CD4-positive, alpha-beta T cell (primary cell): ENCODE data around the gene RBM7. TPM values are rescaled to one million over a fixed set of nuclear protein-coding genes. Genes with fewer than 3 reads are reported as not detected.

ENCODE experiments used
- ATAC-seq: fragments of 200-7000 bp; cut with Tn5 transposase; one replicate; pipeline ENCODE4 v1.10.0; 2022; ENCODE audit warnings: mild to moderate bottlenecking; ENCODE audit not compliant: poor library complexity
- CTCF ChIA-PET: fragments of 350-600 bp; sonication (Branson Sonifier 250); formaldehyde crosslinking; loops from one replicate; lab custom pipeline; 2021; ENCODE audit warnings: antibody characterized with exemption, inconsistent platforms; lab: Charles Lee
- POLR2A ChIA-PET: fragments of 350-600 bp; sonication (Branson Sonifier 250); formaldehyde crosslinking; loops from one replicate; lab custom pipeline; 2021; ENCODE audit warnings: antibody characterized with exemption, inconsistent platforms; lab: Charles Lee
- DNase-seq, 14 experiments: peaks; one replicate each; pipeline ENCODE4 v3.0.0-alpha.2; 2013 to 2020; ENCODE audit warnings: mixed read lengths in 2 of 14
- H3K27ac ChIP-seq, 2 donors: one replicate each; pipeline versions ENCODE4 v1.5.1 to v1.7.0; 2013; ENCODE audit warnings: low read length in 2 of 2, low read depth in 1 of 2, mild to moderate bottlenecking in 1 of 2
- H3K27me3 ChIP-seq, 2 experiments: 1 replicate in 1 of 2; 2 replicates in 1 of 2; pipeline versions ENCODE4 v1.6.1 to v1.7.0; 2013; ENCODE audit warnings: low read length in 2 of 2, control low read depth in 1 of 2, mild to moderate bottlenecking in 1 of 2, moderate library complexity in 1 of 2; ENCODE audit not compliant: insufficient read depth in 2 of 2, control insufficient read depth in 1 of 2
- H3K36me3 ChIP-seq: one replicate; pipeline ENCODE4 v1.6.1; 2013; ENCODE audit warnings: low read length, control low read depth; ENCODE audit not compliant: insufficient read depth
- H3K4me1 ChIP-seq: one replicate; pipeline ENCODE4 v1.6.1; 2013; ENCODE audit warnings: low read length, control low read depth; ENCODE audit not compliant: insufficient read depth
- H3K4me3 ChIP-seq: one replicate; pipeline ENCODE4 v1.5.1; 2013; ENCODE audit warnings: mild to moderate bottlenecking, low read length, moderate library complexity
- H3K9me3 ChIP-seq, 2 experiments: 1 replicate in 1 of 2; 2 replicates in 1 of 2; pipeline versions ENCODE4 v1.6.1 to v1.7.0; 2013; ENCODE audit warnings: low read length in 2 of 2, mild to moderate bottlenecking in 2 of 2, control low read depth in 1 of 2, moderate library complexity in 1 of 2; ENCODE audit not compliant: control insufficient read depth in 1 of 2, insufficient read depth in 1 of 2
- H3K27ac Mint-ChIP-seq: one replicate; pipeline ENCODE4 v1.8.0; 2020; ENCODE audit warnings: mixed read lengths
- H3K27me3 Mint-ChIP-seq: one replicate; pipeline ENCODE4 v1.8.0; 2021; ENCODE audit warnings: mixed read lengths
- H3K36me3 Mint-ChIP-seq: one replicate; pipeline ENCODE4 v1.8.0; 2021; ENCODE audit warnings: low read depth, mixed read lengths
- H3K4me1 Mint-ChIP-seq: one replicate; pipeline ENCODE4 v1.8.0; 2021; ENCODE audit warnings: low read depth, mixed read lengths
- H3K4me3 Mint-ChIP-seq: one replicate; pipeline ENCODE4 v1.8.0; 2020; ENCODE audit warnings: mild to moderate bottlenecking, mixed read lengths
- H3K9me3 Mint-ChIP-seq: one replicate; pipeline ENCODE4 v1.8.0; 2020; ENCODE audit warnings: mixed read lengths
- intact Hi-C, 2 experiments: fragments of 100-400 bp; cut with DNase I in 1 of 2; cut with micrococcal nuclease in 1 of 2; formaldehyde crosslinking; loops; one replicate each; pipeline versions ENCODE4 v1.15.1 to v1.9.0; 2023 to 2025; cut with DNase I, micrococcal nuclease
- total RNA-seq, 174 experiments: library from RNA in 2 of 174; stranded (reverse) in 2 of 174; gene quantifications; one replicate each; pipeline ENCODE4 v1.2.3 and lab custom pipeline; 2021 to 2026
- TF ChIP-seq, protein P1 (sequence below): fragments of 200-600 bp; IDR thresholded peaks from one replicate; pipeline ENCODE4 v1.8.0; 2022; ENCODE audit warnings: antibody characterized with exemption, mild to moderate bottlenecking

RBM7 gene
- total RNA-seq, 2 experiments from 2014 or later: 76.1 to 81.9 TPM

DNA sequence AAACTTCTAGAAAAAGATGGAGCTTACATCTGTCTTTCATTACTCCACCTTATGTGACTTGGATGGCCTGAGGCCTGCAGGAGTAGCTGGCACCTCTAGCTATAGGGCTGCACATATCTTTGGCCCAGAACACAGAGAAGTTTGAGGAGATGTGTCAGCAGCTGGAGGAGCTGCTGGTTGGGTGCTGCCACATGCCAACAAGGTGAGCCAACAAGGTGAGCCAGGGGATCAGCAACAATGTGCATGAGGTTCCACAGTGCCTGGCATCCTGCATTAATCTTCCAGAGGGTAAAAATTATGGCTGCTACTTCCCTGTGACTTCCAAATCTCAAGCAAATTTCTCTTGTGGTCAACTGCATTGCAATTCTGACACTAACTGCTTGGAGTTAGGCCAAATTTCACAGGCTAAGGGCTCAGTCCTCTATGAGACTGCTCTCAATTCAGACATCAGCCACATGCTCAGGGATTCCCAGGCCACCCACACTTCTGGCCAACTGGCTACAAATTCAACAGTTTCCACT, 16.0 kb downstream of the RBM7 start:
- TF ChIP-seq, protein P1, sequence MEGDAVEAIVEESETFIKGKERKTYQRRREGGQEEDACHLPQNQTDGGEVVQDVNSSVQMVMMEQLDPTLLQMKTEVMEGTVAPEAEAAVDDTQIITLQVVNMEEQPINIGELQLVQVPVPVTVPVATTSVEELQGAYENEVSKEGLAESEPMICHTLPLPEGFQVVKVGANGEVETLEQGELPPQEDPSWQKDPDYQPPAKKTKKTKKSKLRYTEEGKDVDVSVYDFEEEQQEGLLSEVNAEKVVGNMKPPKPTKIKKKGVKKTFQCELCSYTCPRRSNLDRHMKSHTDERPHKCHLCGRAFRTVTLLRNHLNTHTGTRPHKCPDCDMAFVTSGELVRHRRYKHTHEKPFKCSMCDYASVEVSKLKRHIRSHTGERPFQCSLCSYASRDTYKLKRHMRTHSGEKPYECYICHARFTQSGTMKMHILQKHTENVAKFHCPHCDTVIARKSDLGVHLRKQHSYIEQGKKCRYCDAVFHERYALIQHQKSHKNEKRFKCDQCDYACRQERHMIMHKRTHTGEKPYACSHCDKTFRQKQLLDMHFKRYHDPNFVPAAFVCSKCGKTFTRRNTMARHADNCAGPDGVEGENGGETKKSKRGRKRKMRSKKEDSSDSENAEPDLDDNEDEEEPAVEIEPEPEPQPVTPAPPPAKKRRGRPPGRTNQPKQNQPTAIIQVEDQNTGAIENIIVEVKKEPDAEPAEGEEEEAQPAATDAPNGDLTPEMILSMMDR: no peak
- Histone ChIP-seq H3K27me3 (no peaks in the 10 kb centered on the region), H3K27ac (no peak overlapping the region), H3K4me1 (no peaks in the 10 kb centered on the region), H3K36me3 (no peaks in the 10 kb centered on the region), H3K4me3 (no peak overlapping the region), H3K9me3 (no peaks in the 10 kb centered on the region)
- no peak for DNase-seq
- H3K27me3 Mint-ChIP-seq: no peaks in the 10 kb centered on the region
- no peaks in the 10 kb centered on the region for H3K9me3 Mint-ChIP-seq
- ChIA-PET CTCF (no interaction called here), POLR2A (no interaction called here)
- no peak overlapping the region for H3K27ac Mint-ChIP-seq
- no peak overlapping the region for H3K4me3 Mint-ChIP-seq
- intact Hi-C loops: no loop called here
- ATAC-seq: no peak
- peaks cover 6% of the 10 kb centered on the region for H3K4me1 Mint-ChIP-seq
- peaks cover 2% of the 10 kb centered on the region for H3K36me3 Mint-ChIP-seq

DNA sequence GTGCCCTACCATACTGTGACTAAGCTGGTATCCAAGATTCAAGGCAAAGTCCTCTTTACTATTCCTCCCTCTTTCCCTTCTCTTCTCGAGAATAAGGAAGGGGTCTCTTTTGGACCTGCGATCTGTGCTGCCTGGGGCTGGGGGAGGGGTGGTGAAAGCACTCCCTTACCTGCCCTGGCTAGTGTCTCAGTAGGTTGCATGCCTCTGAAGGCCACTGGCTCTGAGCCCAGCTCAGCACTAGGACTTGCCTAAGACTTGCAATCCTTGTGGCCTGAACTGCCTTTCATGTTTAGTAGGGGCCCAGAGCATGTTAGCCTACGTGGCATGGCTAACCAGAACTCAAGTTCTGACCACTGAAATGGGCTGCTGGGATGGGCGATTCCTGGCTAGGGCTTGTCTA, 25.8 kb downstream of the RBM7 start:
- CTCF ChIA-PET: no interaction called here
- ATAC-seq (no peak), DNase-seq (no peak)
- Histone ChIP-seq H3K4me3 (no peak overlapping the region), H3K4me1 (no peaks in the 10 kb centered on the region), H3K36me3 (no peaks in the 10 kb centered on the region), H3K27ac (no peak overlapping the region), H3K9me3 (peaks cover 0 to 3% of the 10 kb centered on the region in 2 experiments), H3K27me3 (no peaks in the 10 kb centered on the region)
- H3K27ac Mint-ChIP-seq: no peak overlapping the region
- intact Hi-C loops: no loop called here
- H3K9me3 Mint-ChIP-seq: no peaks in the 10 kb centered on the region
- H3K27me3 Mint-ChIP-seq: no peaks in the 10 kb centered on the region
- TF ChIP-seq, protein P1: no peak
- H3K36me3 Mint-ChIP-seq: no peaks in the 10 kb centered on the region
- no peaks in the 10 kb centered on the region for H3K4me1 Mint-ChIP-seq
- H3K4me3 Mint-ChIP-seq: no peak overlapping the region
- POLR2A ChIA-PET: no interaction called here

DNA sequence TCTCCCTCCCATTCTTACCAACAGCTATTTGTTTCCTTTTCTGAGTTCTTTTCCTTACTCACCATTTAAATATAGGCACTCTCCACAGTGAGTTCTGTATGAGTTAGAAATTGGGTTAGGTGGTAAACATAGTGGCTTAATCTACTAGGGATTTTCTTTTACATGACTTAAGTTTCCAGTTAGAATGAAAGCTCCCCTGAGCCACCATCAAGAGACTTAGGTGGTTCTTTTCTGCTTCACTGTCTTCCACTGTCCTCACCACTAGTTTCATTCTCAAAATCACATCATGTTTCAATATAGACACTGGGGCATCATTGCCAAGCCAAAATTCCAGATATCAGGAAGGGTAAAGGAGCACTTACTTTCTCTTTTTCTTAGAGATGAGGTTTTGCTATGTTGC, 29.8 kb downstream of the RBM7 start:
- intact Hi-C loops: loop anchor here in 1 of 2 experiments (10.0 kb wide), 1 partner anchor 85 kb away; no protein-coding TSS in a partner anchor
- no peaks in the 10 kb centered on the region for H3K27me3 Mint-ChIP-seq
- CTCF ChIA-PET: no interaction called here
- H3K27ac ChIP-seq: no peak overlapping the region
- H3K9me3 Mint-ChIP-seq: peaks cover 3% of the 10 kb centered on the region
- H3K9me3 ChIP-seq: no peaks in the 10 kb centered on the region
- TF ChIP-seq, protein P1: no peak
- H3K36me3 ChIP-seq: no peaks in the 10 kb centered on the region
- H3K27me3 ChIP-seq: no peaks in the 10 kb centered on the region
- no peak overlapping the region for H3K4me3 ChIP-seq
- DNase-seq (no peak), ATAC-seq (no peak)
- POLR2A ChIA-PET: no interaction called here
- H3K4me1 Mint-ChIP-seq: no peaks in the 10 kb centered on the region
- peak overlapping the region; percentile 12 for H3K27ac Mint-ChIP-seq
- no peaks in the 10 kb centered on the region for H3K4me1 ChIP-seq
- H3K36me3 Mint-ChIP-seq: no peaks in the 10 kb centered on the region
- no peak overlapping the region for H3K4me3 Mint-ChIP-seq
